ENCODE measurements around the gene RGS3.

DNA sequence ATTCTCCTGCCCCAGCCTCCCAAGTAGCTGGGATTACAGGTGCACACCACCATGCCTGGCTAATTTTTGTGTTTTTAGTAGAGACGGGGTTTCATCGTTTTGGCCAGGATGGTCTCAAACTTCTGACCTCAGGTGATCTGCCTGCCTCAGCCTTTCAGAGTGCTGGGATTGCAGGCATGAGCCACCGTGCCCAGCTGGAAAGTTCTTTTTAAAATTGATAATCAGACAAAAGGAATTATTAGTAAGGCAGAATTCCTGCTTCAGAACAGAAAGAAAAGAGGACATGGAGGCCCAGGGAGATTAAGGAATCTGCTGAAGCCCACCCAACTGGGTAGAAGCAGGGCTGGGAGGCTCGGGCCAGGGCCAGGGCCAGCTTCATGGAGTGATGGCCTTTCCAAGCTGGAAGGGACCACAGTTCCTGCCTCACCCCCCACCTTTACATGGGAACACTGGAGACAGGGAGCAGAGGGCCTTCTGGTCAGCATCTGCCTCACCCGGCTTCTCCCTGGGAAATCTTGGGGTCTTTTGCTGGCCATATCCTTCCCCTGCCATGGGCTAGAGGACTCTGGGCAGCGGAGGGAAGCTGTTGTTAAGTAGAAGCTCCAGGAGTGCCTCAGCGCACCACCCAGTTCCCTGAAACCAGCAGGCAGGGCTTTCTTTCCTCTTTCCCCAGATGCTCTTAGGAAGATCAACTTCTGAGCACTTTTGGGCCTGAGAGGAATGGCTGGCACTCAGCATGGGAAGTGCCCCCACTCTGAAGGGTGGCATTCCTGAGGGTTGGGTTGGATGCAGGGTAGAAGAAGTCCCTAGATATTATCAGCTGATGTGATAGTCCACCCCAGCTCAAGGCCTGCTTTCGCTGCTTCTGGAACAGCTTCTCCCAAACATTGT is 70.1 kb downstream of the RGS3 start:
- TF ChIP-seq EP300 (IDR thresholded peaks at IDR 0.05; ENCODE audit: borderline replicate concordance), result no peak
- TF ChIP-seq TEAD4 (IDR thresholded peaks at IDR 0.05), result no peak
- TF ChIP-seq EGR1 (IDR thresholded peaks at IDR 0.05), result no peak
- TF ChIP-seq YY1 (IDR thresholded peaks at IDR 0.05; ENCODE audit: low read depth), result no peak
- no peak for TF ChIP-seq ZBTB7A (IDR thresholded peaks at IDR 0.05; ENCODE audit: low read depth)

Measured in Ishikawa (cell line).